HG02642 (cell line): ENCODE results near the gene IL4.

Experiments
- ATAC-seq: cut with Tn5 transposase; IDR thresholded peaks from one replicate; pipeline ENCODE4 v1.9.1; 2021; ENCODE audit warnings: mild to moderate bottlenecking; ENCODE audit not compliant: unreplicated experiment, poor library complexity

Gene IL4

DNA sequence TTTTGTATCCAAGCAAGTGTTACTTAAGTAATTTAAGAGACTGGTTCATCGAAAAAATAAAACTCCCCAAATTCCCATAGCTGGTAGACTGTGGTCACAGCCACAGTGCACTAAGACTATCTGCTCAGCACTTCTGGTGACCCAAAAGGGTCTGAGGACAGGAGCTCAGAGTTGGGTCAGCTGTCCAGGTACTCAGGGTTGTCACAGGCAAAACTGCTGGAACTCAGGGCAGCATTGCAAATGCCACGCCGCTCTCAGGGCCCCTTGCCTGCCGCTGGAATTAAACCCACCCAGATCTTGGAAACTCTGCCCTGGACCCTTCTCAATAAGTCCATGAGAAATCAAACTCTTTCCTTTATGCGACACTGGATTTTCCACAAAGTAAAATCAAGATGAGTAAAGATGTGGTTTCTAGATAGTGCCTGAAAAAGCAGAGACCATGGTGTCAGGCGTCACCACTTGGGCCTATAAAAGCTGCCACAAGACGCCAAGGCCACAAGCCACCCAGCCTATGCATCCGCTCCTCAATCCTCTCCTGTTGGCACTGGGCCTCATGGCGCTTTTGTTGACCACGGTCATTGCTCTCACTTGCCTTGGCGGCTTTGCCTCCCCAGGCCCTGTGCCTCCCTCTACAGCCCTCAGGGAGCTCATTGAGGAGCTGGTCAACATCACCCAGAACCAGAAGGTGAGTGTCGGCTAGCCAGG lies 16.0 kb upstream of the IL4 start, which contains the start of gene IL13:
Gene IL13, plus strand, starts transcription at position 498 of the 705 bp plus-strand sequence. Its CDS starts 14 bp downstream, at position 512.
- ATAC-seq = no peak

DNA sequence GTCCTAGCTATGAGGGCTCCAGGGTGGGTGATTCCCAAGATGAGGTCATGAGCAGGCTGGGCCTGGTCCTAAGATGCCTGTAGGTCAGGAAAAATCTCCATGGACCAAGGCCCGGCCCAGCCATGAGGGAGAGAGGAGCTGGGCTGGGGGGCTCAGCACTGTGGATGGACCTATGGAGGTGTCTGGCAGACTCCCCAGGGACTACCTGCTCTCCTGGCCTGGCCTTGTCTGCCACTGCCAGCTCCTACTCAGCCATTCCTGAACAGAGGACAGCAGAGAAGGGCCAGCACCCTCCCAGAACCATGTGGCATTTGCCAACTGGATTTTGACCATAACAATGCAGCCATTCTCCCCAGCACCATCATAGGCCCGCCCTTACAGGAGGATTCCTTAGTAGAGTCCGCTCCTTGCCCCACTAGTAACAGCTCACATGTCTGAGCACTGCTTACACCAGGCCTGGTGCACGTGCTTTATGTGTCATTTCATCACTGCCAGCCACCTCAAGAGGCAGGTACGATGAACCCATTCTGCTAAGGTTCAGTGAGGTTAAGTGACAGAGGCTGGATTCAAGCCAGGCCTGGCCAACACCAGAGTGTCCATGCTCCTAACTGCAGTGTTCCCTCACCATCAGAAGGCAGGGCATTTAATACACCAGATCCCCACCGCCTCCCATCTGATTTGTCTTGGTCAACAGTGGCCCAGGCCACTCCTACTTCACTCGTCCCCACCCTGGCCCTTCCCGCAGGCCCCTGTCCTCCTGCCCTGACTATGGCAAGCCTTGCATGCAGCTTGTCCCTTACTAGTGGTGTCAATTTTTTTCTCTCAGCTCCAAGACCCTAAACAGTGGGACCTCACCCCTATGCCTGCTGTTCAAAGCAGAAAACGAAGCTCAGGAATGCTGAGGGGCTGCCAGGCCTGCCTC lies 15.1 kb upstream of the IL4 start:
- ATAC-seq = no peak

DNA sequence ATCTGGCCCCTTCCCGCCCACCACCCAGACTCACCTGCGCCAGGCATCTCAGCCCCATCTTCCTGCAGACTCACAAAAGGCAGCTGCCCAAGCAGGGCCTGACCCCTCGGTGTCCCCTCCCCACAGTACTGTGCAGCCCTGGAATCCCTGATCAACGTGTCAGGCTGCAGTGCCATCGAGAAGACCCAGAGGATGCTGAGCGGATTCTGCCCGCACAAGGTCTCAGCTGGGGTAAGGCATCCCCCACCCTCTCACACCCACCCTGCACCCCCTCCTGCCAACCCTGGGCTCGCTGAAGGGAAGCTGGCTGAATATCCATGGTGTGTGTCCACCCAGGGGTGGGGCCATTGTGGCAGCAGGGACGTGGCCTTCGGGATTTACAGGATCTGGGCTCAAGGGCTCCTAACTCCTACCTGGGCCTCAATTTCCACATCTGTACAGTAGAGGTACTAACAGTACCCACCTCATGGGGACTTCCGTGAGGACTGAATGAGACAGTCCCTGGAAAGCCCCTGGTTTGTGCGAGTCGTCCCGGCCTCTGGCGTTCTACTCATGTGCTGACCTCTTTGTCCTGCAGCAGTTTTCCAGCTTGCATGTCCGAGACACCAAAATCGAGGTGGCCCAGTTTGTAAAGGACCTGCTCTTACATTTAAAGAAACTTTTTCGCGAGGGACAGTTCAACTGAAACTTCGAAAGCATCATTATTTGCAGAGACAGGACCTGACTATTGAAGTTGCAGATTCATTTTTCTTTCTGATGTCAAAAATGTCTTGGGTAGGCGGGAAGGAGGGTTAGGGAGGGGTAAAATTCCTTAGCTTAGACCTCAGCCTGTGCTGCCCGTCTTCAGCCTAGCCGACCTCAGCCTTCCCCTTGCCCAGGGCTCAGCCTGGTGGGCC lies 13.9 kb upstream of the IL4 start:
- ATAC-seq = no peak

DNA sequence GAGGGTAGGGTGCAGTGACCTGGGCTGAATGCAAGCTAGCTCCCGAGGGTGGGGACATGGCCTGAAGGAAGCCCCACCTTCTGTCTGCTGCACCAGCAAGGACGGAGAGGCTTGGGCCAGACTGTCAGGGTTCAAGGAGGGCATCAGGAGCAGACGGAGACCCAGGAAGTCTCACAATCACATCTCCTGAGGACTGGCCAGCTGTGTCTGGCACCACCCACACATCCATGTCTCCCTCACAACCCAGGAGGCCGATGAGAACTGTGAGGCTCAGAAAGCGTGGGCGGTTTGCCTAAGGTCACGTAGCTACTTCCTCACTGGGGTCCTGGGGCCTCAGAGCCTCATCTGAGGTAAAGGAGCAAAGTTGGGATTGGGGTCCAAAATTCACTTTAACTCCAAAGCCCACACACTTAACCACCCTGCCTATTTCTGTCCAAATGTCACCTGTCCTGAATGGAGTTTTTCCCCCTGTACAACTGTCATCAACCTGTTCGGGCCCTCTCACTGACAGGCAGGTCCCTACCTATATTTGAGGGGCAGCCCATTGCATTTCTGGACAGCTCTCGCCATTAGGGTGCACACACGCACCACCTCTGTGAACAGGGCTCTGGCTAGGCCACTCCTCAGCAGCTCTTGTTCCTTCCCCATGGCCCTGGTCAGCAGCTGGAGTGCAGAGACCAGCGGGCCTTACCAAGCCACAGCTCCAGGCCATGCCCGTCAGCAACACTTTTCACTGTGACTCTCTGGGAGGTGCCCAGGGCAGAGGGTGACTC lies 12.4 kb upstream of the IL4 start:
- no peak for ATAC-seq

DNA sequence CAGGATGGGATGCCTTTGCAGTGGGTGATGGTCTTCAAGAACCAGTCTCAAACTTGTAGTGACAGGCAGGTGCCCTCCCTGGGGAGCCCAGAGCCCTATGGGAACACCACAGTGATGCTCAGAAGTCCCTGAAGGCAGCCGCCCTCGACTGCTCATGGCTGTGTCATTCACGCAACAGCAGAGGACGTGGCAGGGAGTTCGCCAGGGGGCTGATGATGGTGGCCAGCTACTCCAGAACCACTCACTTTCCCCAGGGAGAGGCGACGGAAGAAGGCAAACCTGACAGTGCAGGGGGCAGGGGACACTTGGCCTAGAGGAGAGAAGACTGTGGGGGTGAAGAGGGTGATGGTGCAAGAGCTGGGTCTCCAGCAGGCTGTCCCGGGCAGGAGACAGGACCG lies 11.8 kb upstream of the IL4 start:
- ATAC-seq = no peak

DNA sequence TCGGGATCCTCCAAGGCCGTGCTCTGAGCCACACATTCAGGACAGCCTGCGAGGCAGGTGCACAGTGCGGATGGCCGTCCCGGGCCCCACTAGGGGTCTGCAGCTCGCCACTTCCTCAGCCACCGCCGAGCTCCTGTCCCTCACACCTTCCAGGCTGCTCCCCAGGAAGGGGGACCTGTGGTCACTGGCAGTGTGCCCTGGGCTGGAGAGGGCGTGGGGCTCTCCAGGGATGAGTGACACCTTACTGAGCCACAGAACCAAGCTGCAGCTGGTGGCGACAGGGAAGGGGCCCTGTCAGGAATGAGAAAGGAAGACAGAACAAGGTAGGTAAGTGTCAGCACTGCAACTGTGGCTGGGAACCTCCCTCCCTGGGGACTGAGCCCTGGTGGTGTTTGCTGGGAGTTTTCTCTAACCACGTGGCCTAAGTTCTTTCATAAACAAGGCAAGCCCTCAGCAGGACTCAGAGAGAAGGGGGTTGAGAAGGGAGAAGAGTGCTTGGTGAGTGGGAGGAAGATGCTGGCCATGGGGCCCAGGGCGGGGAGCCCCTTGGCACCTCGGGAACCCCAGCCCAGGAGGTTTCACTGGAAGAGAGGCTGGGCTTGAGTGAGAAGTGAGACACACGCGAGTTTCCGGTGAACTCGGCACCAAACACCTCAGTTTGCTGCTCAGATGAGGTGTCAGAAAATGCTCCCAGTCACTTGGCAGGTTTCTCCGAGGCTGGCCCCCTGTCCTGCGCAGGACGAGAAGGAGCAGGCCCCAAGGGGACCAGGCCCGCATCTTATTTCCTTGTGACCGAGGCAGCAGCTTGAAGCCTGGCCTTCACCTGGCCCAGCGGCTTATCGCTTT lies 10.6 kb upstream of the IL4 start:
- ATAC-seq = peak; percentile 71

DNA sequence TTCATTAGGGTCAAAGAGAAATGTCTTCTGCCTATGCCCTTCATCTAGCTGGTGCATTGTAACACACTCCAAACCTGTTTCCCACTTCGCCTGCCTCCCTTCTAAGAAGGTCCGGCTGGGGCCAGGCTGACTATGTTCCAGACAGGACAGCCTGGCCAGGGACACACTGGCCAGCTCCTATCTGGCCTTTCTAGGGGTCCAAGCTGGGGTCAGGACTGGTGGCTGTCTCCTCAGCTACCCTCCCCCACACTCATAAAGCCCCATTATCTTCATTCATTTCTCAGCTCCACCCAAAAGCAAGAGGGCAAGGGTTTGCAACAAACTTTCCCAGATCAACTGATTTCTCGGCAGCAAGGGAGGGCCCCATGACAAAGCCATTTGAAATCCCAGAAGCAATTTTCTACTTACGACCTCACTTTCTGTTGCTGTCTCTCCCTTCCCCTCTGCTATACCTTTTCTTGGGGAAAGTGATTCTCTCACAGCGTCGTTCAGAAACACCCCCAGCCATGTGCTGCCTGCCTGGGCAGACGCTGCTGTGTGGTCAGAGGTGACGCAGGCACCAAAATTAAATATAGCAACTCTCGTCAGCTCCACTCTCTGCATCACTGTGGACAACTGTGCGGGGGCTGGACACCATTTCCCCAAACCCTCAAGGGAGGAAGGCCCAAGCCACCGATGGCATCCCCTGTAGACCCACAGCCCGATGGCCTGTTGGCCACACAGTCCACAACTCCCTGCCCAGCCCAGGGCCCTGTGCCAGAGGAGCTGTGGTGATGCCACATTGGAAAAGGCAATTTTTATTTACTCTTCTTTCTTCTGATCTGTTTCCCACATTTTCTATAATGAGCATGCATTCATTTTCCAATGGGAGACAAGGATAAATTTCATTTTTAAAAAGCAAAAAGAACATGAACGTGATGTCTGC lies 9.8 kb upstream of the IL4 start:
- peak; percentile 48 for ATAC-seq

DNA sequence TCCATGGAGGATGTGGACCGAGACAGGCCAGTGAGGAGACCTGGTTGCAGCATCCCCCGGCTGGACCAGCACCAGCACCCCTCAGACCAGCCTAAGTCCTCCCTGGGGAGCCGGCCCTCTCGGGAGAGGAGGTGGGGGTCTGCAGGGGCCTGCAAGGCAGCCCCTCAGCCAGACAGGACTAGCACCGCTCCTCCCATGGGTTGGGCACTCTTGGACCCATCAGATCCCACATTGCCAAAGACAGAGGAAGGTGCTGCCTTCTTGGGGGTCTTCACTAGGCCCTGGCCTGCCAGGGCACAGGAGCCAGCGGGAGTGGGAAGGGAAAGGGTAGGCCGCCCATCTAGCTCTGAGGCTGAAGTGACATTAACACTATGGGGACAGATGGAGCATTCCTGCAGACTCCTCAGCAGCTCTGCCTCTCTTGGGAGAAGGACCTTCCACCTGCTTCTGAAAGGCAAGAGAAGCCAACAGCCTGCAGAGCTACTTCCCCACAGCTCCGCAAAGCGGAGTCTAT lies 9.0 kb upstream of the IL4 start:
- no peak for ATAC-seq

DNA sequence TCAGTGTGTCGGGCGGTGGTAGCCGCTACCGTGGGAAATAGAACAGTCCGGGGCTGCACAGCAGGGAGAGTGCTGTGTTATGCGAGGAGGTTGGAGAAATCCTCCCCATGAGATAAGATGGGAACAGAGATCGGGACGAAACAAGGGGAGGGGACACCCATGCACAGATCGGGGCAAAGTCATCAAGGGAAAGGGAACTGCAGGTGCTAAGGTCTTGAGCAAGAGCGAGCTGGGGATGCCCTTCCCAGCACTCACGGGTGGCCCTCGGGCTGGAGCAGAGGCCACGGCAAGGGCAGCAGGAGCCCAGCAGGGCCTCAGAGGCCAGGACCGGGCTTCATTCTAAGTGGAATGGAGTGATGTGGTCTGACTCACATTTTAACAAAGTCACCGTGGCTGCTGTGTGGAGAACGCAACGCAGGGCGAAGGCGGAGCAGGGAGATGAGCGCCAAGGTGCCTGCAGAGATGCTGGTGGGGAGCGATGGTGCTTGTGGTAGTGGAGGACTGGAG lies 8.2 kb upstream of the IL4 start:
- no peak for ATAC-seq

DNA sequence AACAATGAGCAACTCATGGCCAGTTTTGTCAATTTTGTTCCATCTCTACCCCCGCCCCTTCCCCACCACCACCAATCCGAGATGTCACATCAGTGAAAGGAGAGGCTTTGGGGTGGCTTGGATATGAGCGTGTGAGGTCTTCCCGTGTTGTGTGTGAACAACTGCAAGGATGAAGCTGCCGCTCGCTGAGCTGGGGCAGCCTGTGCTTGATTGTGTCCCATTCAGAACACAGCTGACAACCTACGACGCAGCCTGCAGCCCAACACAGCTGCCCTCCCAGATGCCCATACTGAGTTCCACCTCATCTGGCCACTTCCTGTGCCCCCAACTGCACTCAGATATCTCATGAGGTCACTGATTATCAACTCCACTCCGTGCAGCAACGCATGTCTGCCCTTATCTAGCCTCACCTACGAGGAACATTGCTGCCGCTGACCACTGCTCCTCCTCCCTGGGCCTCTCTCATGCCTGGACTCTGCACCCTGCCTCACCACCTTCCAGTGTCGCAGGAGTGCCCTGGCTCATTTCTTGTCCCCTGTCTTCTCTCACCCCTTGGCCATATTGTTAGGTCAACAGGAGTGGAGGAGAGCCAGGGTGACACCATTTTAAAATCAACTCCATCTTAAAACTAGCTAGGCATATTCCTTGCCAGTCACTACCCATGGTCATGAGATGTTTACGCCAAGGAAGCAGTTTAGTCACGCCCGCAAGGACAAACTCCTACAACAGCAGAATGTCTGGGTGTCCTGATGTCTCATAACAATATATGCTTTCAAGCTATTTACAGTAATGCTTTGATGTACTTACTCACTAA lies 7.3 kb upstream of the IL4 start:
- no peak for ATAC-seq

DNA sequence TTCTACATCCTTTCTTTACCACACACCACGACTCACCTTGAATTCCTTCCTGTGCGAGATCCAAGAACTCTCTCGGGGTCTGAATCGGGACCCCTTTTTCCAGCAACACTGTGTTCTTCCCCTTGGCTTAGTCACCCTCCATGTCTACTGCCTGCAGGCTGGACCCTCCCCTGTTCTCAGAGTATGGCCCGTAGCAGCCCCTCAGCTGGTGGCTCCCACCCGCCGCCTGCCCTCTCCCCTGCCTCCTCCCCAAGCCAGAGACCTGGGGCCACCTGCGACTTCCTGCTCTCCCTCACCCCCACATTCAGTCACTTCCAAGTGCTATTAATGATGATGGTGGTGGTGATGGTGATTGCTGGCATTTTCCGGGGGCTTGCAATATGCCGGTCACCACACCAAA lies 6.5 kb upstream of the IL4 start:
- ATAC-seq = no peak

DNA sequence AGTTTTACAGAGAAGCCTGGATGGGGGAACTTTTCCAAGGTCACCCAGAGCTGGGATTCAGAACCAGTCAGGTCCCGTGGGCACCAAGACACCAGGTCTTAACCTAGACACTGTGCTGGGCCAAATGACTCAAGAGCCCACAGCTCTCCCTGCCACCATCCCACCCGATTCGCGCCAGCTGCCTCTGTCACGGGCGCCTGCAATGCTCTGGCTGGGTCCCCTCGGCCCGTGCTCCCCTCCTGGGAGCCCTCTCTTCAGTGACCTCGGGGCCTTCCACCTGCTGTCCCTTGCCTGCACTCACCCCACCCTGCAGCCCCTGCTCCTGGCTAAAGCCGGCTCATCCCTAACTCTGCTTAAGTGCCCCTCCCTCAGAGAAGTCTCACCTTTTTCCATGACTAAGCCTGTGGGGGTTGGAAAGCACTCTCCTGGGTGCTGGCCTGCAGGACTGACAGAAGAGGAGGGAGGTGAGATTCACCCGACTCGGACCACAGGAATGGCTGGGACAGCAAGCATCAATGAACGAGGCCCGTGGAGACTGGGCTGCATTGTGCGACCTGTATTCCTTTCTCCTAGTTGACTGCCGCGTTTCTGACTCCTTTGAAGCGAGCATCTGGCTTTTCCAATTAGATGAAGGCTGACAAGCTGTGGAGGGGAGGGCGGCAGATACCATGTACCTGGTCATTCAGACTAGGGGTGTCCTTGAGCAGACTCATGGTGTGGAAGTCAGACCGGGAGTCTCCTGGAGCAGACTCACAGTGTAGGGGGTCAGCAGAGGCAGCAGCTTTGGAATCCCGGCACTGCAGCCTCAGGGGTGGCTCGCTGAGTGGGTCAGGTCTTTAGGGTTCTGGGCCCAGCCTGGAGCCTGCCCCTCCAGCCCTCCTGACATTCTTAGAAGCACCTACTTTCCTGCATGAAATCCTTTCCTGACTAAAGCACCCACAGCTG lies 5.8 kb upstream of the IL4 start:
- ATAC-seq = no peak

DNA sequence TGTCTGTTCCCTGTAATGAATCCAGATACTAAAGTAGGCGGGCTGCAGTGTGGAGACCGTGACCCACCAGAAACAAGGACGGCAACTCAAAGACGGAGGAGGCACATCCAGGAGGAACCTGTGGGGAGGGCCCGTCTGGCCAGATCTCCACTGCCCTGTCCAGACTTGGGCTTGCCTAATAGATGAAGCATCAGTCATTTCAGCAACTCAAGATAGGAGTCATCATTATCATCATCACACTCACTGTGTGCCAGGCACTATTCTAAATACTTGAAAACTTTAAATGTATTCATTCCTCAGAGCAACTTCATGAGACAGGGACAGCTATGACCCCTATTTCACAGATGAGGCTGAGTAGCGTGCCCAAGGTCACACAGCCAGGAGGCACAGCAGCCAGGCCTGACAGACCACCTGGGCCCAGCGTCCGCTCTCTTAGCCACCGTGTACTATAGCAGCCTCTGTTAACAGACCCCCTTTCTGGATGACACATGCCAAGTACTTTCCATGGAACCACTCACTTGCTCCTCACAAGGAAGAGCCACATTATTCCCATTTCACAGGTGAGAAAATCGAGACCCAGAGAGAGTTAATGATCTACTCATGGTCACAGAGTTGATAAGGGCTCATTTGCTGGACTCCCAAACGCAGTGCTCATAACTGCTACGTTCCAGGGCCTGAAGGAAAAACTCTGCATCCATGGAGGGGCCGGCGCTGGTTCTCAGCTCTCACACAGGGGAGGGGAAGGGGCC lies 4.9 kb upstream of the IL4 start:
- no peak for ATAC-seq

DNA sequence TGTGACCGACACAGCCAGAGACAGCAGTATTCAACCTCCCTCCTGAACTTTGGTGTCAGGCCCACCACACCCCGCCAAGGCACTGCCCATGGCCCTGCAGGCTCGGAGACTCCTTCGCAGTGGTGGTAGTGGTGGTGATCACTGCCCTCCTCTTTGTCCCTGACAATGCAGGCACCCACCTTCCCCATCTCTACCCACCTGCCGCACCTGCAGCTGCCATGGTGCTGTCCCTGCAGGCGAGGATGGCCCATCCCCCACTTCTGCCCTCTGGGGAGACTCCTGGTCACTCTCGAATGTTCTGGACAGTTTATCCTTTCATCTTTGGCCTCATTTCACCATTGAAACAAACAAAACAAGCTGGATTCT lies 4.4 kb upstream of the IL4 start:
- ATAC-seq = no peak
